SH-SY5Y (cell line): ENCODE results near the gene MRPL42.

Experiments used
- GATA2 ChIP-seq: IDR thresholded peaks from 2 replicates; pipeline ENCODE4 v1.6.1; 2011; ENCODE audit warnings: mild to moderate bottlenecking, low read depth, low read length
- GATA3 ChIP-seq: IDR thresholded peaks from 2 replicates; pipeline ENCODE4 v1.6.1; 2011; ENCODE audit warnings: low read depth, mild to moderate bottlenecking, low read length, moderate library complexity

Gene MRPL42

DNA sequence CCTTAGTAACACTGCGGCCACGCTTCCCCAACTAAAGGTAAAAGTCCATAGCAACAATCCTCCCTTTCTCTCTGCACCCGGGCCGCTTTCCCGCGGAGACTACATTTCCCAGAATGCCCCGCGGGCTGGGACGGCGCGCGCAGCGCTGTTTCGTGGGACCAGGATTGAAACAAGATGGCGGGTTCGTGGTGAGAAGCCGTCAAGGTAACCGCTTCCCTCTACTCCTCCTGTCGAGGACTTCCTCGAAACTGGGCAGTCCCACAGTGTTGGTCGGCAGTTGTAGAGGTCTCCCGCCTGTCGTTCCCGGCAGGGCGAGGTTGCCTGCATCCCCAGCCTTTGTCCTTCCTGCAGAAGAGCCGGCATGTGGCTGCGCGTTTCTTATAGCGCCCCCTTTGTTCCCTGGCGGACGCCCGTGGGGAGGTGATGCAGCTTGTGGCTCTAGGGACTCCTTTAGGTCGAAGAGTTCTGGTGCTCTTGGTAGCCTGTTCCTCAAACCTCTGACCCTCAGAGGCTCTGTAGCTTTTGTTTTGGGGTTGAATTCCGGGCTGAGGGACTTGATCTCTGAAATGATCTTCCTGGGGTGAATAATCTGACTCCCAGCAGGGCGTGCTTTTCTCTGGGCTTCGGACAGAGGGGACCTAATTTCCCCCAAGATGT is at the start of gene MRPL42:
Gene MRPL42, plus strand, starts transcription at position 164 of the 657 bp plus-strand sequence. CDS start 1,772 bp downstream, outside the sequence.
- TF ChIP-seq GATA2: no peak
- no peak for TF ChIP-seq GATA3

DNA sequence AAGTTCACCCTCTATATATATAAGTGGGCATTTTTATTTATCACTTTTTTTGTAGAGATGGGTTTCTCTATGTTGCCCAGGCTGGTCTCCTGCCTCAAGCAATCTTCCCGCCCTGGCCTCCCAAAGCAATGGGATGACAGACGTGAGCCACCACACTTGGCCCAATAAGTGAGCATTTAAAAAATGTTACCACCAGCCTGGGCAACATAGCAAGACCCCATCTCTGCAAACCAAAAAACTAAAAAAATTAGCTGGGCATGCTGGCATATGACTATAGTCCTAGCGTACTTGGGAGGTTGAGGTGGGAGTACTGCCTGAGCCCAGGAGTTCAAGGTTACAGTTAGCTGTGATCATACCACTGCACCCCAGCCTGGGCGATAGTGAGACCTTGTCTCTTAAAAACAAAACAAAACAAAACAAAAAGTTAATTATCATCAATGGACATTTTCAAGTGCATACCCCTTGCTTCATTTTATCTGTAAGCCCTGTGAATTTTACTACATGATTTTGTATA is 49.3 kb upstream of the MRPL42 start:
- TF ChIP-seq GATA2 (no peak), GATA3 (no peak)

- TF ChIP-seq GATA2: no peak
- no peak for TF ChIP-seq GATA3
These were observed 47.8 kb upstream of the MRPL42 start for GRCh38 chr12:93419388-93420034.

DNA sequence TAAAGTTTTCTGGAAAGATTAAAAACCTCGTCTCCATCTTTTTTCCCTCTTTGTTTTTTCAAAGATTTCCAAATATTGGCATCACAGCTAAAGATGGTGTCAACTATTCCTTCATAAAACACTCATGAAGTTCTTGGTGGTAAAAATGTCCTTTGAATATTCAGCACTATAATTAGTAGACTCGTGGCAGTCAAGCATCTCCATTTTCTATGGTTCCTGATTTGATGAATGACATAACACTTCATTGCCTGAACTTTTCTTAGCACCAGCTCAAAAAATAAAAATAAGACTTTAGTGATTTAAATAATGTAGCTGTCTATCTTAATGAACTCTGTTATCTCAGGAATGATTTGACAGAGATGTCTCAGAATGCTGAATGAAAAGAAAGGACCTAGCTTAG is 45.3 kb upstream of the MRPL42 start:
- no peak for TF ChIP-seq GATA2
- no peak for TF ChIP-seq GATA3

GRCh38 chr12:93425736-93426411 is 41.4 kb upstream of the MRPL42 start:
- TF ChIP-seq GATA2 (no peak), GATA3 (no peak)

DNA sequence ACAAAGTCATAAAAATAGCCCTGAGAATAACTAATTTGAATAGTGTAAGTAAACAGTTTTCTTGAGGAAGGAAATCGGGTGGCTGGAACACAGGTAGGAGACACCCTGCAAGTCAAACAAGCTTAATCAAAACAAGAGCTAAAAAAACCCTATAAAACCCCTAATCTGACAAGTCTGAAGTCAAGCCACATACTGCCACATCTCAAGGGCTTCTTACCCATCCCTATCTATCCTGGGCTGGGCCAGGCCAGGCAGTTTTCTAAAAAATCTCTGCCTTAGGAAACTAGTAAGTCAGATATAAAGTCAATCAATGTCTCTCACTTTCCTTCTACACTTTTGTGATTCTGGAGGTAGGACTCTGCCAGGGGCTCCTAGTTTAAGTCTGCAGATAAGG is 40.9 kb upstream of the MRPL42 start:
- TF ChIP-seq GATA3 (no peak), GATA2 (no peak)

DNA sequence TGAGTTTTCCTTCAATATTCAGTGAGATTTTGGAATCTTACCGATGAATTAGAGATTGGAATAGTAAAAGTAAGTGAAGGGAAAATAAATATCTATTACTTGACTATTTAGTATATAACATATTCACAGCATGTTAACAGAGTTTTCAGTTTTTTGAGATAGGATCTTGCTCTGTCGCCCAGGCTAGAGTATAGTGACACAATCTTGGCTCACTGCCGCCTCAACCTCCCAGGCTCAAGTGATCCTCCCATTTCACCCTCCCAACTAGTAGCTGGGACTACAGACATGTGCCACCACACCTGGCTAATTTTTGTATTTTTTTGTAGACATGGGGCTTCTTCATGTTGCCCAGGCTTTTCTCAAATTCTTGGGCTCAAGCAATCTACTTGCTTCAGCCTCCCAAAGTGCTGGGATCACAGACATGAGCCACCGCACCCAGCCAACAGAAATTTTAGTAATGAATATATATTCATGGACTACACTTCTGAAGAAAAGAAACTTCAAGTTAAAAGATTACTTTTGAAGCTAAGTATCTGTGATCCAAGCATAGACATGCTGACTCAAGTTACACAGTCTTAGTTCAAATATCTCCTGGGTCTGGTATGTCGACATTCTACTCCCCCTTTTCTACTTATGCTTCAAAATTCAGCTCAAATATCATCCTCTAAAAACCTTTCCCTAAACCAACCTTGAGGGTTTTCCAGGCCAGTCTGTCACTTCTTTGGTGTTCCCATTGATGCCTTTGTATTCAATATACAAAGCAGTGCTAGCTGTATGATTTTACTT is 39.3 kb upstream of the MRPL42 start:
- TF ChIP-seq GATA3 (no peak), GATA2 (no peak)

GRCh38 chr12:93429448-93429847 is 37.9 kb upstream of the MRPL42 start:
- TF ChIP-seq GATA3 (no peak), GATA2 (no peak)

GRCh38 chr12:93429852-93430251 is 37.5 kb upstream of the MRPL42 start:
- TF ChIP-seq GATA3 (no peak), GATA2 (no peak)

GRCh38 chr12:93430280-93430679 is 37.0 kb upstream of the MRPL42 start:
- no peak for TF ChIP-seq GATA2
- TF ChIP-seq GATA3: no peak

GRCh38 chr12:93434256-93434865 is 33.0 kb upstream of the MRPL42 start:
- no peak for TF ChIP-seq GATA3
- TF ChIP-seq GATA2: no peak

- no peak for TF ChIP-seq GATA2
- no peak for TF ChIP-seq GATA3
These were observed 28.9 kb upstream of the MRPL42 start for GRCh38 chr12:93438266-93439050.

DNA sequence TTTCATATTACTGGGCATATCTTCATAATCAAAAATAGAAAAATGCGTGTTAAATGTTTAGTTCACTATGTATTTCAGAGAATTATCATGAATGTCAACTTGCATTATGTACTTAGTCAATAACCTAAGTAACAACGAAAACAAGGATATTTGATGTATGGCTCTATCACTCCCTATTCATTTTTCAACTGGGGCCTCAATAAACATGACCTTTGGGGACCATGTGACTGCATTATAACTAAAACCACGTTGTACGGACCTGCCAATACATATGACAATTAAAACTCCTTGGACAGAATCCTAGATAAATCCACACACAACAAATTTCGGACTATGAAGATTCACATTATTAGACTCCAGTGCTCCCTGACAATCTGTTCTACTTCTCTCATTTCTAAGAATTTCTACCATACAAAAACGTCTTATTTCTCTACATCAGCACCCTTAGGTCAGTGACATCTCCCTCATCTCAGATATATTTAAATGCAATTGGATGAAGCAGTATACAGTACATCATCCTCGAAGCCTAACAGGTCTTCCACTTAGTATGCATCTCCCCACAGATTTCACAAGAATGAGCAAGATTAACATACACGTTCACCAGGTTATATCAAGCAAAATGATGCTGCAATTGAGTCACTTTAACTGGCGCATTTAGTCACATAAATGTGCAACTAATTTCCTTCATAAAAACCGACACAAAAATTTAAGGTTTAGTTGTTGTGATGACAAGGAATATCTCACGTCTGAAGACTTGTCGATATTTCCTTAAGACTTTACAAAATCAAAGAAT is 27.1 kb upstream of the MRPL42 start:
- no peak for TF ChIP-seq GATA3
- no peak for TF ChIP-seq GATA2
